HepG2 (cell line): ENCODE data around the gene TMF1. TPM values are rescaled to one million over a fixed set of nuclear protein-coding genes. Genes with fewer than 3 reads are reported as not detected.

Experiments used
- ARNTL ChIP-seq: sonication (generic); formaldehyde crosslinking; IDR thresholded peaks from 2 replicates; pipeline ENCODE4 v1.4.0; 2020; ENCODE audit warnings: mild to moderate bottlenecking, missing genetic modification reagents
- ATRX ChIP-seq: sonication (generic); formaldehyde crosslinking; IDR thresholded peaks from 2 replicates; pipeline ENCODE4 v1.4.0; 2020; ENCODE audit warnings: missing genetic modification reagents, borderline replicate concordance
- CEBPZ ChIP-seq: IDR thresholded peaks from 2 replicates; pipeline ENCODE4 v1.6.1; 2012; ENCODE audit warnings: low read length, improper control_type of control experiment
- E2F5 ChIP-seq: sonication (generic); formaldehyde crosslinking; conservative IDR thresholded peaks from 2 replicates; pipeline ENCODE4 v1.4.0; 2020; ENCODE audit warnings: missing genetic modification reagents
- HINFP ChIP-seq: sonication (generic); formaldehyde crosslinking; IDR thresholded peaks from 2 replicates; pipeline ENCODE4 v1.4.0; 2020; ENCODE audit warnings: low read depth, mild to moderate bottlenecking, missing genetic modification reagents
- MLXIP ChIP-seq: sonication (generic); formaldehyde crosslinking; IDR thresholded peaks from 2 replicates; pipeline ENCODE4 v1.9.0; 2021; ENCODE audit warnings: missing genetic modification reagents, borderline replicate concordance
- PHB2 ChIP-seq: fragments of 450-650 bp; IDR thresholded peaks from 2 replicates; pipeline ENCODE4 v1.6.1; 2018; ENCODE audit not compliant: partially characterized antibody
- PLSCR1 ChIP-seq: sonication (generic); formaldehyde crosslinking; IDR thresholded peaks from 2 replicates; pipeline ENCODE4 v1.5.0; 2020; ENCODE audit warnings: missing genetic modification reagents, mild to moderate bottlenecking, borderline replicate concordance
- RELA ChIP-seq: sonication (generic); formaldehyde crosslinking; IDR thresholded peaks from 2 replicates; pipeline ENCODE4 v1.4.0; 2020; ENCODE audit warnings: missing genetic modification reagents
- SKI ChIP-seq: fragments of 450-650 bp; IDR thresholded peaks from one replicate; pipeline ENCODE4 v1.6.1; 2018; ENCODE audit warnings: mild to moderate bottlenecking; ENCODE audit not compliant: partially characterized antibody
- SRSF4 ChIP-seq: fragments of 200-400 bp; formaldehyde crosslinking; IDR thresholded peaks from one replicate; pipeline ENCODE4 v1.6.1; 2018; ENCODE audit warnings: mild to moderate bottlenecking, low read depth, low read length, moderate library complexity; ENCODE audit not compliant: poor library complexity, severe bottlenecking
- SUZ12 ChIP-seq: fragments of 150-350 bp; IDR thresholded peaks from 2 replicates; pipeline ENCODE4 v1.6.1; 2014; ENCODE audit warnings: low read depth, low read length
- WIZ ChIP-seq: sonication (generic); formaldehyde crosslinking; IDR thresholded peaks from 2 replicates; pipeline ENCODE4 v1.5.1; 2020; ENCODE audit warnings: mild to moderate bottlenecking, missing genetic modification reagents
- ZBTB21 ChIP-seq: sonication (generic); formaldehyde crosslinking; IDR thresholded peaks from 2 replicates; pipeline ENCODE4 v1.4.0; 2020; ENCODE audit warnings: missing genetic modification reagents
- ZIK1 ChIP-seq: sonication (generic); formaldehyde crosslinking; IDR thresholded peaks from 2 replicates; pipeline ENCODE4 v1.5.0; 2020; ENCODE audit warnings: mild to moderate bottlenecking, low read depth, missing genetic modification reagents, borderline replicate concordance
- ZMYM4 ChIP-seq: sonication (generic); formaldehyde crosslinking; IDR thresholded peaks from 2 replicates; pipeline ENCODE4 v1.8.1; 2023; ENCODE audit warnings: mild to moderate bottlenecking, missing genetic modification reagents
- ZNF17 ChIP-seq: sonication (generic); formaldehyde crosslinking; IDR thresholded peaks from 2 replicates; pipeline ENCODE4 v1.5.0; 2020; ENCODE audit warnings: mild to moderate bottlenecking, missing genetic modification reagents
- ZNF230 ChIP-seq: sonication (generic); formaldehyde crosslinking; IDR thresholded peaks from 2 replicates; pipeline ENCODE4 v1.4.0; 2020; ENCODE audit warnings: mild to moderate bottlenecking, missing genetic modification reagents
- ZNF282 ChIP-seq: fragments of 450-650 bp; IDR thresholded peaks from 2 replicates; pipeline ENCODE4 v1.6.1; 2018; ENCODE audit not compliant: partially characterized antibody
- ZNF292 ChIP-seq: sonication (generic); formaldehyde crosslinking; IDR thresholded peaks from 2 replicates; pipeline ENCODE4 v1.8.1; 2022; ENCODE audit warnings: mild to moderate bottlenecking, low read depth, missing genetic modification reagents, borderline replicate concordance
- ZNF337 ChIP-seq: sonication (generic); formaldehyde crosslinking; IDR thresholded peaks from 2 replicates; pipeline ENCODE4 v1.5.1; 2020; ENCODE audit warnings: missing genetic modification reagents, low read depth, mild to moderate bottlenecking, borderline replicate concordance
- ZNF33B ChIP-seq: sonication (generic); formaldehyde crosslinking; IDR thresholded peaks from 2 replicates; pipeline ENCODE4 v1.5.1; 2020; ENCODE audit warnings: mild to moderate bottlenecking, missing genetic modification reagents
- polyA plus RNA-seq, 8 experiments: library from polyadenylated mRNA; depleted of rRNA in 3 of 8; stranded (reverse) in 7 of 8; unstranded in 1 of 8; fragments of >200 nt; fragmentation: Illumina TruSeq in 4 of 8; extraction: Trizol in 4 of 8; gene quantifications; 2 replicates each; pipeline versions ENCODE4 v1.2.1 to v1.2.3, GENCODE V29; 2011 to 2016; ENCODE audit warnings: low read depth in 4 of 8, missing spikeins in 1 of 8, mixed read lengths in 1 of 8; ENCODE audit not compliant: insufficient read depth in 1 of 8
- total RNA-seq, 5 experiments: library from RNA; depleted of rRNA; stranded (reverse); fragments of >200 nt; fragmentation: Illumina TruSeq; extraction: Trizol; gene quantifications; 2 replicates each; pipeline ENCODE4 v1.2.3, GENCODE V29; 2016; ENCODE audit warnings: low read depth in 1 of 5

TMF1 gene
- total and polyA plus RNA-seq, 2 of the 13 experiments (the other 11 are each of a cell fraction or from before 2014, with no cell fraction given): 12.1 to 38.4 TPM

- TF ChIP-seq RELA: no peak
- no peak for TF ChIP-seq MLXIP (CRISPR knock-in tag)
- TF ChIP-seq ZNF337: 0 out of 2 replicates have a peak, but pooled peaks have one; percentile 6
- no peak for TF ChIP-seq ZBTB21
- no peak for TF ChIP-seq CEBPZ
- no peak for TF ChIP-seq ZNF282
- TF ChIP-seq E2F5 (CRISPR knock-in tag): no peak
- TF ChIP-seq SKI: no peak
- TF ChIP-seq ZNF292: no peak
- no peak for TF ChIP-seq HINFP (CRISPR knock-in tag)
- TF ChIP-seq ZMYM4 (CRISPR knock-in tag): no peak
- TF ChIP-seq PLSCR1 (CRISPR knock-in tag): no peak
- no peak for TF ChIP-seq ZNF17
- TF ChIP-seq WIZ: no peak
- no peak for TF ChIP-seq ZNF33B
- no peak for TF ChIP-seq ARNTL (CRISPR knock-in tag)
- no peak for TF ChIP-seq SRSF4
- TF ChIP-seq PHB2: no peak
- no peak for TF ChIP-seq SUZ12
- TF ChIP-seq ZIK1 (CRISPR knock-in tag): no peak
- no peak for TF ChIP-seq ATRX (CRISPR knock-in tag)
- no peak for TF ChIP-seq ZNF230
These were observed 352 bp upstream of the TMF1 start (continued) for GRCh38 chr3:69052472-69052898.
